ENCODE data around the gene SRRM3.

- TF ChIP-seq, protein P1, sequence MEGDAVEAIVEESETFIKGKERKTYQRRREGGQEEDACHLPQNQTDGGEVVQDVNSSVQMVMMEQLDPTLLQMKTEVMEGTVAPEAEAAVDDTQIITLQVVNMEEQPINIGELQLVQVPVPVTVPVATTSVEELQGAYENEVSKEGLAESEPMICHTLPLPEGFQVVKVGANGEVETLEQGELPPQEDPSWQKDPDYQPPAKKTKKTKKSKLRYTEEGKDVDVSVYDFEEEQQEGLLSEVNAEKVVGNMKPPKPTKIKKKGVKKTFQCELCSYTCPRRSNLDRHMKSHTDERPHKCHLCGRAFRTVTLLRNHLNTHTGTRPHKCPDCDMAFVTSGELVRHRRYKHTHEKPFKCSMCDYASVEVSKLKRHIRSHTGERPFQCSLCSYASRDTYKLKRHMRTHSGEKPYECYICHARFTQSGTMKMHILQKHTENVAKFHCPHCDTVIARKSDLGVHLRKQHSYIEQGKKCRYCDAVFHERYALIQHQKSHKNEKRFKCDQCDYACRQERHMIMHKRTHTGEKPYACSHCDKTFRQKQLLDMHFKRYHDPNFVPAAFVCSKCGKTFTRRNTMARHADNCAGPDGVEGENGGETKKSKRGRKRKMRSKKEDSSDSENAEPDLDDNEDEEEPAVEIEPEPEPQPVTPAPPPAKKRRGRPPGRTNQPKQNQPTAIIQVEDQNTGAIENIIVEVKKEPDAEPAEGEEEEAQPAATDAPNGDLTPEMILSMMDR (IDR thresholded peaks at IDR 0.05), result no peak
- no peak for TF ChIP-seq REST (IDR thresholded peaks at IDR 0.05)
- no peak for TF ChIP-seq RAD21 (conservative IDR thresholded peaks at IDR 0.05 in 1 of 2, IDR thresholded peaks at IDR 0.05 in 1 of 2)
Measured at GRCh38 chr7:76303202-76304147, 101.8 kb downstream of the SRRM3 start.
